ENCODE data around the gene BCORL1. TPM values are rescaled to one million over a fixed set of nuclear protein-coding genes. Genes with fewer than 3 reads are reported as not detected.
A peak's percentile ranks its signal among the peaks of the same experiment; 100 is the strongest.

BCORL1 gene, protein sequence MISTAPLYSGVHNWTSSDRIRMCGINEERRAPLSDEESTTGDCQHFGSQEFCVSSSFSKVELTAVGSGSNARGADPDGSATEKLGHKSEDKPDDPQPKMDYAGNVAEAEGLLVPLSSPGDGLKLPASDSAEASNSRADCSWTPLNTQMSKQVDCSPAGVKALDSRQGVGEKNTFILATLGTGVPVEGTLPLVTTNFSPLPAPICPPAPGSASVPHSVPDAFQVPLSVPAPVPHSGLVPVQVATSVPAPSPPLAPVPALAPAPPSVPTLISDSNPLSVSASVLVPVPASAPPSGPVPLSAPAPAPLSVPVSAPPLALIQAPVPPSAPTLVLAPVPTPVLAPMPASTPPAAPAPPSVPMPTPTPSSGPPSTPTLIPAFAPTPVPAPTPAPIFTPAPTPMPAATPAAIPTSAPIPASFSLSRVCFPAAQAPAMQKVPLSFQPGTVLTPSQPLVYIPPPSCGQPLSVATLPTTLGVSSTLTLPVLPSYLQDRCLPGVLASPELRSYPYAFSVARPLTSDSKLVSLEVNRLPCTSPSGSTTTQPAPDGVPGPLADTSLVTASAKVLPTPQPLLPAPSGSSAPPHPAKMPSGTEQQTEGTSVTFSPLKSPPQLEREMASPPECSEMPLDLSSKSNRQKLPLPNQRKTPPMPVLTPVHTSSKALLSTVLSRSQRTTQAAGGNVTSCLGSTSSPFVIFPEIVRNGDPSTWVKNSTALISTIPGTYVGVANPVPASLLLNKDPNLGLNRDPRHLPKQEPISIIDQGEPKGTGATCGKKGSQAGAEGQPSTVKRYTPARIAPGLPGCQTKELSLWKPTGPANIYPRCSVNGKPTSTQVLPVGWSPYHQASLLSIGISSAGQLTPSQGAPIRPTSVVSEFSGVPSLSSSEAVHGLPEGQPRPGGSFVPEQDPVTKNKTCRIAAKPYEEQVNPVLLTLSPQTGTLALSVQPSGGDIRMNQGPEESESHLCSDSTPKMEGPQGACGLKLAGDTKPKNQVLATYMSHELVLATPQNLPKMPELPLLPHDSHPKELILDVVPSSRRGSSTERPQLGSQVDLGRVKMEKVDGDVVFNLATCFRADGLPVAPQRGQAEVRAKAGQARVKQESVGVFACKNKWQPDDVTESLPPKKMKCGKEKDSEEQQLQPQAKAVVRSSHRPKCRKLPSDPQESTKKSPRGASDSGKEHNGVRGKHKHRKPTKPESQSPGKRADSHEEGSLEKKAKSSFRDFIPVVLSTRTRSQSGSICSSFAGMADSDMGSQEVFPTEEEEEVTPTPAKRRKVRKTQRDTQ (N-terminal part only)
- total RNA-seq = 1.7 and 4.2 TPM in 2 replicates

DNA sequence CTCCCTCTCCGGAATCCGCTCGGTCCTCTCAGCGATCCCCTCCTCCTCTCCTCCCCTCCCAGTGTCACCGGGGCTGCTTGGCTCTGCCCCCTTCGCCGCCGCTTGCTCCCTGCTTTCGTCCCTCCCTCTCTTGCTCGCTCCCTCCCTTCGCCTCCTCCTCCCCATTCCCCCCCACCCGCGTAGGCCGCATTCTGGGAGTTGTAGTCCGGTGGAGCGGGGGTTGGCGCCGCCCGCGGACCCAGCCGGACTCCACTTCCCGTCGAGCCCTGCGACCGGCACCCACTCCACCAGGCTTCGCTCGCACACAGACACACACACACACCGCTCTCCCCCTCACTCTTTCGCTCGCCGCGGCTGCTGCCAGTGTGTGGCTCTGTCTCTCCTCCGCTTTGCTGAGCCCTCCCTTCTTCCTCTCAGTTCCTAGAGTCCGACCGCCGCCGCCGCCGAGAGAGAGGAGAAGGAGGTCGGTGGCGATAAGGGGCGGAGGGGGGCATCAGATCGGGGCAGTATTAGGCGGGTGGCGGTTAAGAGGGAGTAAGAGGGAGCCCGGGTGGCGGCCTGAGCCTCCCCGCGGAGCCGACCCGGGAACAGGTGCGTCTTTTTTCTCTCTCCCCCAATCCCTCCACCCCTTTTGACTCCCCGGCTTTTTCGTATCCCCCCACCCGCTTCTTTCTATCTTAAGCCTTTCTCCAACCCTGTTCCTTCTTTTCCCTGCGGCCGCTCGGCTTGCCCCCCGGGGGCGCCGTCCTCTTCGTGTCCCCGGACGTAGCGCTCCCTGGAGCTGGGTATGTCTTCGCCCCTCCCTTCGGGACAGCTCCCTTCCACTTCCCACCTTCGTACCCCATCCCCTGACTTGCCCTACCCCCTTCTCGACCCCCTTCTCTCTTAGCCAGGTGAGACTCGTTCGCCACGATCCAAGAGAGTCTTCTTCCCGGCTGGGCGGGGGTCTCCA, at the start of gene BCORL1:
BCORL1 (plus strand) TSS at position 336 of the 952 bp plus-strand sequence. CDS start 22,597 bp downstream, outside the sequence.
- DNase-seq (ENCODE audit: low read depth in 2 of 2) = peak; percentile 78 to 92

GRCh38 chrX:129932821-129933321, 49.6 kb upstream of the BCORL1 start:
- DNase-seq (ENCODE audit: low read depth in 2 of 2) = peak in 1 of 2 donors; percentile 12

GRCh38 chrX:129933700-129934099, 48.7 kb upstream of the BCORL1 start:
- no peak for DNase-seq (ENCODE audit: low read depth in 2 of 2)

- no peak for DNase-seq (ENCODE audit: low read depth in 2 of 2)
These were observed 48.0 kb upstream of the BCORL1 start for GRCh38 chrX:129934461-129934860.

- DNase-seq (ENCODE audit: low read depth in 2 of 2) = no peak
These were observed 47.5 kb upstream of the BCORL1 start for GRCh38 chrX:129934952-129935351.

DNA sequence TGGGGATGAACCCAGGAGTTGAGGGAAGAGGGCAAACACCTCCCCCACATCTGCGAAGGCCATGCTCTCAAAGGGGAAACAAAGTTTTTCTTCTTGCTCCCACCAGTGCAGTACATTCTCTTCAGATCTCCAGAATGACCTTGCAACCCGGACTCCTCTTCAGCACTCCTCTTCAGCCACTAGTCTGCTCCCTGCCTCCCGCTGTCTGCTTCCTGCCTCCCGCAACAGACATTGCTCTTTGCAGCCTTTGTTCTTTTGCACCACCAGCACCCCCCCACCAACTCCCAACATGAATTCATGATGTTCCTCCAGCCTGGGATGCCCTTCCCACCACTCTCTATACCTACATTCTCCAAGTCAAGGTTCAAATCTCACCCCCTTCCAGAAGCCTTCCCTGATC, 44.4 kb upstream of the BCORL1 start:
- no peak for DNase-seq (ENCODE audit: low read depth in 2 of 2)

GRCh38 chrX:129939986-129940385, 42.4 kb upstream of the BCORL1 start:
- no peak for DNase-seq (ENCODE audit: low read depth in 2 of 2)

- DNase-seq (ENCODE audit: low read depth in 2 of 2) = no peak
These were observed 41.7 kb upstream of the BCORL1 start for GRCh38 chrX:129940721-129941120.

GRCh38 chrX:129945131-129945530, 37.3 kb upstream of the BCORL1 start:
- DNase-seq (ENCODE audit: low read depth in 2 of 2) = no peak

DNA sequence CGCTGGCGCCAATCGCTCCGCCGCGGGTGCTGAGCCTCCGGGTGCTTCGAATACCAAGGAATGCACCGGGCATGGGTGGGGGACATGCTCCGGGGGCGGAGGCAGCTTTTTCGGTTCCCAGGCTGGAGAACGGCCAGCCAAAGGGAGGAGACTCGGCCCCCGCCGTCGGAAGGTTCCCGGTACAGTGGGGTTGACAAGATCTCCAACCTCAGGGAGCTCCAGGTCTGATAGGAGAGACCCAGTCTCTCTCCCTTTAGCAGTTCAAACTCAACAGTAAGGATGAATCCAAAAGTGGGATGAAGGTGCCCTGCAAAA, 29.1 kb upstream of the BCORL1 start:
- no peak for DNase-seq (ENCODE audit: low read depth in 2 of 2)

DNA sequence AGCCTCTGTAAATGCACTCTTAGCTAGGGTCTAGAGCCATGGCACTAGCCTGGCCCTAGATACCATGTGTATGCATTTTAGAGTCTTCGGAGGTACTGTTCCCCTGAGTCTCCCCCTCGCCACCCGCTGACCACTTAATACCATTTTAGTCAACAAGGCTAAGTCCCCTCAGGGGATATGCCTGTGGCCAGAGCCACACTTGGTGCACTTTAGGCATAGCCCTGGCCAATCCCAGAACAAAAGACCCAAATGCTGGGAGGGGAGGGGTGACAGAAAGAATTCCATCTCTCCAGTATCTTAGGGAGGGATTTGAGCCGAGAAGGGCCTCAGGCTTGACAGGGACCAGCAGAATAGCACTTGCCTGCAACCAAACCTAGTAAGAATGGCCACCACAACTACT, 28.6 kb upstream of the BCORL1 start:
- no peak for DNase-seq (ENCODE audit: low read depth in 2 of 2)

DNA sequence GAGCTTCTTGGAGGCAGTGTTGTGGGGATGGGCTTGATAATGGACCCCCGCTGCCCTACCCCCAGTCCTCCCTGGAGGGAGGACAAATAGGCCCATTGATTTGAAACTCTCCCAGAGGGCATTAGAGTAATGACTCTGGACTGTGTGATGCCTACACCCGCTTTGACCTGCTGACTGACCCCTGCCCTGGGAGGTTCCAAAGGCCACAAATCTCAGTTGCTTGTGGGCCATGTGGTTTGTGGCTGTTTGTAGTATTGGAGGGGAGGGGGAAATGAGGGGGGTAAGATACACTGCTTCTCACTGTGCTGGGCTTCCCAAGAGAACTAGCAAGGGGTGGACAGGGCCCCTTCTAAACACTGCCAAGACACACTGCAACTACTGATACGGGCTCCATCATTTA, 27.6 kb upstream of the BCORL1 start:
- no peak for DNase-seq (ENCODE audit: low read depth in 2 of 2)

DNA sequence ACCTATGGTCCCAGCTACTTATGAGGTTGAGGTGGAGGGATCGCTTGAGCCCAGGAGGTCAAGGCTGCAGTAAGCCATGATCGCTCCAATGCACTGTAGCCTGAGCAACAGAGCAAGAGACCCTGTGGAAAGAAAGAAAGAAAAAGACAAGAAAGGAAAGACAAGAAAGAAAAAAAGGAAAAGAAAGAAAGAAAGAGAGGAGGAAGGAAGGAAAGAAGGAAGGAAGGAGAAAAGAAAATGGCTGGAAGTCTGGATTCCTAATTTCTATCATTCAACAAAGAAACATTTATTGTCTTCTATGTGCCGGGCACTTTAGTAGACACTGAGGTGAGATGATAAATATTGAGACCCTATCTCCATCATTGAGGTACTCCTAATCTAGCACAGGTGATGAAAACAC, 26.8 kb upstream of the BCORL1 start:
- no peak for DNase-seq (ENCODE audit: low read depth in 2 of 2)

- DNase-seq (ENCODE audit: low read depth in 2 of 2) = no peak
These were observed 26.3 kb upstream of the BCORL1 start for GRCh38 chrX:129956145-129956544.

- DNase-seq (ENCODE audit: low read depth in 2 of 2) = no peak
These were observed 25.7 kb upstream of the BCORL1 start for GRCh38 chrX:129956765-129957164.

DNA sequence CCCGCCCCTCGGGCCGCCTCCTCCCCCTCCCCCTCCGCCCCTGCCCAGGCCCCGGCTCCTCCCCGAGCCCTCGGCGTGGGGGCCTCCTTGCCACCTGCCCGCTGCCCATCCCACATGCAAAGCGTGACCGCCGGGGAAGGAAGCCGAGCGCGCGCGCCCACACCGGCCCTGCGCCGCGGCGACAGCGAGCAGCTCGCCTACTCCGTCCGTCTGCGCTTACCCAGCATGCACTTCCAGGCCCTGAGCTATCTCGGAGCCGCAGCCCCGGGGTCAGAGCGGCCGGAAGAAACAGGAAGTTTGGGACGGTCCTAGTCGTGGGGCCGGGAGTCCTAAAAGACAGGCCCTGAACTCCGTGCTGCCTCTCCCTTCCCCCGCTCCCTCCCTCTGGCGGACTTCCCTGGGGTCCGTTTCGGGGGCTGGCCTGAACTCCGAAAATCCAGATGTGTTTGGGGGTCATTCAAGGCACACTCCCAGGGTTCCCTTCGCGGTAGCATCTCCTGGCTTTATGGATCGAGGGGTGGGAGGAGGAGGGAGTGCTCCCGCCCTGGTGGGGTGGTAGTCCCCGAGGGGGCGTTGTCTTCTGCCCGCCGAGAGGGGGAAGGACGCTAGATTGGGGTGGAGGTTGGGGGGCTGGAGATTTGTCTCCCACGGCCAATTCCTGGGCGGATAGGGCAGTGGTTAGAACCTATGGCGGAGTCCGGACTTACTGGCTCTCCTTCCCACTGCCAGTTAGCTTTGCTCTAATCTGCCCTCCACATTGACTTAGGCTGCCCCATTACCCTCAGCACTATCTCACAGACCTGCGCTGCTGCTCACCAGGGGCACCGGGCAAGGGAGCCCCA, 25.0 kb upstream of the BCORL1 start:
- DNase-seq (ENCODE audit: low read depth in 2 of 2) = peak in 1 of 2 donors; percentile 38

- DNase-seq (ENCODE audit: low read depth in 2 of 2) = no peak
These were observed 24.4 kb upstream of the BCORL1 start for GRCh38 chrX:129958083-129958465.

- no peak for DNase-seq (ENCODE audit: low read depth in 2 of 2)
These were observed 23.5 kb upstream of the BCORL1 start for GRCh38 chrX:129958814-129959492.

- DNase-seq (ENCODE audit: low read depth in 2 of 2) = no peak
These were observed 23.0 kb upstream of the BCORL1 start for GRCh38 chrX:129959493-129959832.

Data from dermis microvascular lymphatic vessel endothelial cell (primary cell).